Cardiac atrium fibroblast (primary cell): ENCODE results near the gene WDR90. TPM values are rescaled to one million over a fixed set of nuclear protein-coding genes. Genes with fewer than 3 reads are reported as not detected.

Source experiments
- total RNA-seq: library from RNA; depleted of rRNA; stranded (reverse); fragments of >200 nt; gene quantifications from 2 replicates; pipeline ENCODE4 v1.2.3, GENCODE V29; 2015

The WDR90 gene
- 9.2 and 12.6 TPM in 2 replicates for total RNA-seq

GRCh38 chr16:648781-649589 lies at the start of gene WDR90:
TSS of gene WDR90 (plus strand) at chr16:649365. CDS start at chr16:649417, 52 bp downstream.

GRCh38 chr16:630815-631405 lies 18.3 kb upstream of the WDR90 start, which contains the start of gene WFIKKN1:
TSS of gene WFIKKN1 (plus strand) at chr16:630985. CDS start at chr16:631254, 269 bp downstream.

GRCh38 chr16:636206-637080 lies 12.7 kb upstream of the WDR90 start, which contains the start of gene METTL26:
TSS of gene METTL26 (minus strand) at chr16:636305. CDS start at chr16:636290, 15 bp downstream.

GRCh38 chr16:641326-642188 lies 7.6 kb upstream of the WDR90 start, which contains the start of gene MCRIP2:
TSS of gene MCRIP2 (plus strand) at chr16:641828. CDS start at chr16:641992, 164 bp downstream.

GRCh38 chr16:667780-668518 lies 18.8 kb downstream of the WDR90 start, which contains the start of gene RHOT2:
TSS of gene RHOT2 (plus strand) at chr16:668132. CDS start at chr16:668200, 68 bp downstream.

GRCh38 chr16:674968-675883 lies 26.1 kb downstream of the WDR90 start, which contains the start of gene RHBDL1:
TSS of gene RHBDL1 (plus strand) at chr16:675671. CDS start at chr16:675791, 120 bp downstream.

GRCh38 chr16:679814-680624 lies 30.9 kb downstream of the WDR90 start, which contains the start of gene STUB1:
TSS of gene STUB1 (plus strand) at chr16:680410. CDS start at chr16:680526, 116 bp downstream.

GRCh38 chr16:684071-684794 lies 35.1 kb downstream of the WDR90 start, which contains the start of gene JMJD8:
TSS of gene JMJD8 (minus strand) at chr16:684334. CDS start at chr16:684319, 15 bp downstream.

GRCh38 chr16:705431-706188 lies 56.4 kb downstream of the WDR90 start, which contains the start of gene FBXL16:
TSS of gene FBXL16 (minus strand) at chr16:705801. CDS start at chr16:697405, 8,396 bp downstream.

GRCh38 chr16:714558-715476 lies 65.7 kb downstream of the WDR90 start, which contains the start of gene METRN:
TSS of gene METRN (plus strand) at chr16:715118. CDS start at chr16:715290, 172 bp downstream.

Other genes starting within 250 kb of the WDR90 start
- gene DECR2, start 247.5 kb upstream of the WDR90 start, total RNA-seq: 9.6 and 16.8 TPM in 2 replicates
- 32.1 and 33.0 TPM in 2 replicates for gene RAB11FIP3, start 223.7 kb upstream of the WDR90 start, total RNA-seq
- 32.9 and 43.7 TPM in 2 replicates for gene CAPN15, start 121.7 kb upstream of the WDR90 start, total RNA-seq
- gene PRR35, start 89.0 kb upstream of the WDR90 start, total RNA-seq: not detected in 2 replicates
- gene NHLRC4, start 82.4 kb upstream of the WDR90 start, total RNA-seq: 2.2 and 6.5 TPM in 2 replicates
- gene PIGQ, start 79.4 kb upstream of the WDR90 start, total RNA-seq: 22.4 and 30.7 TPM in 2 replicates
- 11.6 and 18.6 TPM in 2 replicates for gene RAB40C, start 59.3 kb upstream of the WDR90 start, total RNA-seq
- gene WFIKKN1, start 18.4 kb upstream of the WDR90 start, total RNA-seq: under 0.01 TPM in 1 of 2 replicates, not detected in the other
- gene METTL26, start 13.1 kb upstream of the WDR90 start, total RNA-seq: 119 and 170 TPM in 2 replicates
- 28.2 and 41.8 TPM in 2 replicates for gene MCRIP2, start 7.5 kb upstream of the WDR90 start, total RNA-seq
- 48.6 and 67.3 TPM in 2 replicates for gene RHOT2, start 18.8 kb downstream of the WDR90 start, total RNA-seq
- 2.9 TPM in 1 of 2 replicates, not detected in the other for gene RHBDL1, start 26.3 kb downstream of the WDR90 start, total RNA-seq
- 147 and 190 TPM in 2 replicates for gene STUB1, start 31.0 kb downstream of the WDR90 start, total RNA-seq
- gene JMJD8, start 35.0 kb downstream of the WDR90 start, total RNA-seq: 43.3 and 83.1 TPM in 2 replicates
- 9.7 and 12.8 TPM in 2 replicates for gene WDR24, start 41.0 kb downstream of the WDR90 start, total RNA-seq
- 1.9 and 2.9 TPM in 2 replicates for gene FBXL16, start 56.4 kb downstream of the WDR90 start, total RNA-seq
- 84.7 and 120 TPM in 2 replicates for gene METRN, start 65.8 kb downstream of the WDR90 start, total RNA-seq
- gene ANTKMT, start 71.8 kb downstream of the WDR90 start, total RNA-seq: 13.4 and 19.0 TPM in 2 replicates
- 1.6 and 4.5 TPM in 2 replicates for gene CCDC78, start 77.1 kb downstream of the WDR90 start, total RNA-seq
- 4.0 and 25.1 TPM in 2 replicates for gene HAGHL, start 77.7 kb downstream of the WDR90 start, total RNA-seq
- gene CIAO3, start 91.6 kb downstream of the WDR90 start, total RNA-seq: 16.8 and 31.4 TPM in 2 replicates
- gene MSLN, start 111.4 kb downstream of the WDR90 start, total RNA-seq: not detected in 2 replicates
- 20.0 and 33.5 TPM in 2 replicates for gene RPUSD1, start 139.0 kb downstream of the WDR90 start, total RNA-seq
- gene CHTF18, start 139.3 kb downstream of the WDR90 start, total RNA-seq: 16.6 and 22.0 TPM in 2 replicates
- not detected in 2 replicates for gene GNG13, start 151.4 kb downstream of the WDR90 start, total RNA-seq